Ovary (tissue), 9 donors: Measurements from ENCODE around the gene KCTD5. TPM values are rescaled to one million over a fixed set of nuclear protein-coding genes. Genes with fewer than 3 reads are reported as not detected.
A peak's percentile ranks its signal among the peaks of the same experiment; 100 is the strongest.

Experiments
- DNase-seq, 5 donors: peaks; one replicate each; pipeline ENCODE4 v3.0.0-alpha.2; 2019 to 2020
- H3K27ac ChIP-seq, 2 donors: fragments of 200-600 bp; one replicate each; pipeline versions ENCODE4 v1.5.1 to v1.8.0; 2019 to 2022
- H3K27me3 ChIP-seq: fragments of 200-600 bp; one replicate; pipeline ENCODE4 v1.8.0; 2022
- H3K36me3 ChIP-seq: fragments of 200-600 bp; sonication (generic); one replicate; pipeline ENCODE4 v1.5.1; 2019
- H3K4me1 ChIP-seq: one replicate; pipeline ENCODE4 v1.8.1; 2013; ENCODE audit warnings: mild to moderate bottlenecking, moderate library complexity; ENCODE audit not compliant: insufficient read depth
- H3K4me3 ChIP-seq: fragments of 200-600 bp; sonication (generic); one replicate; pipeline ENCODE4 v1.5.1; 2017
- H3K9me3 ChIP-seq, 2 donors: fragments of 200-600 bp in 1 of 2; sonication (generic) in 1 of 2; one replicate each; pipeline versions ENCODE4 v1.5.1 to v1.8.1; 2013 to 2019; ENCODE audit warnings: mild to moderate bottlenecking in 1 of 2, moderate library complexity in 1 of 2
- EP300 ChIP-seq: sonication (generic); formaldehyde crosslinking; IDR thresholded peaks from one replicate; pipeline ENCODE4 v1.6.1; 2017; ENCODE audit warnings: antibody characterized with exemption
- POLR2A ChIP-seq: fragments of 450-650 bp; IDR thresholded peaks from one replicate; pipeline ENCODE4 v1.6.1; 2017; ENCODE audit warnings: antibody characterized with exemption, mild to moderate bottlenecking, moderate library complexity
- WGBS, 3 donors: extraction: QIAGEN DNeasy Blood & Tissue Kit in 1 of 3; methylation state at CpG; one replicate each; pipeline versions ENCODE4 v1.1.5 to v1.1.7; 2013 to 2017; 5-methylcytosine and 5-hydroxymethylcytosine counted together
- intact Hi-C, 4 donors: fragments of 100-400 bp; cut with DNase I; formaldehyde crosslinking; loops; one replicate each; pipeline versions ENCODE4 v1.11.0 to v1.15.1; 2022 to 2023
- polyA plus RNA-seq, 2 donors: library from polyadenylated mRNA; stranded (reverse); fragments of 200-250 nt in 1 of 2; fragments of 350-450 nt in 1 of 2; fragmentation: Illumina TruSeq in 1 of 2; extraction: RNeasy Lipid Tissue Mini Kit (QIAGEN cat#74804) in 1 of 2; gene quantifications; one replicate each; pipeline ENCODE4 v1.2.3, GENCODE V29; 2013 to 2014
- total RNA-seq, 7 donors: library from RNA; depleted of rRNA in 2 of 7; stranded (reverse); fragments of >200 nt in 2 of 7; fragmentation: NEBNext Ultra II Directional in 3 of 7; extraction: Animal tissue kit (Norgen Biotek cat#: 25700) in 3 of 7; gene quantifications; one replicate each; pipeline versions ENCODE4 v1.1.0 to v1.2.4, GENCODE V29; 2016 to 2023
- TF ChIP-seq, protein P1 (sequence below), 3 donors: fragments of 450-650 bp in 2 of 3; fragments of 200-600 bp in 1 of 3; IDR thresholded peaks; one replicate each; pipeline versions ENCODE4 v1.5.1 to v1.8.0; 2016 to 2022; ENCODE audit warnings: antibody characterized with exemption in 3 of 3, mild to moderate bottlenecking in 1 of 3
- donor health status: DM: no; HTN: no; CAD: no; lungs with moderate emphysema.
- donor health status: DM: no; HTN: no; CAD: no.
- donor health status: Bipolar disorder and iron deficiency.
- donor health status: DM: yes; HTN: yes; CAD: no.
- donor health status: DM: no; HTN: no; CAD: no.
- donor health status: DM: yes; HTN: yes; CAD: no.

Gene KCTD5
- total and polyA plus RNA-seq, 9 donors = 12.2 to 19.8 (median 13.3) TPM

GRCh38 chr16:2704166-2704982 lies 22.1 kb downstream of the KCTD5 start:
- TF ChIP-seq, protein P1, sequence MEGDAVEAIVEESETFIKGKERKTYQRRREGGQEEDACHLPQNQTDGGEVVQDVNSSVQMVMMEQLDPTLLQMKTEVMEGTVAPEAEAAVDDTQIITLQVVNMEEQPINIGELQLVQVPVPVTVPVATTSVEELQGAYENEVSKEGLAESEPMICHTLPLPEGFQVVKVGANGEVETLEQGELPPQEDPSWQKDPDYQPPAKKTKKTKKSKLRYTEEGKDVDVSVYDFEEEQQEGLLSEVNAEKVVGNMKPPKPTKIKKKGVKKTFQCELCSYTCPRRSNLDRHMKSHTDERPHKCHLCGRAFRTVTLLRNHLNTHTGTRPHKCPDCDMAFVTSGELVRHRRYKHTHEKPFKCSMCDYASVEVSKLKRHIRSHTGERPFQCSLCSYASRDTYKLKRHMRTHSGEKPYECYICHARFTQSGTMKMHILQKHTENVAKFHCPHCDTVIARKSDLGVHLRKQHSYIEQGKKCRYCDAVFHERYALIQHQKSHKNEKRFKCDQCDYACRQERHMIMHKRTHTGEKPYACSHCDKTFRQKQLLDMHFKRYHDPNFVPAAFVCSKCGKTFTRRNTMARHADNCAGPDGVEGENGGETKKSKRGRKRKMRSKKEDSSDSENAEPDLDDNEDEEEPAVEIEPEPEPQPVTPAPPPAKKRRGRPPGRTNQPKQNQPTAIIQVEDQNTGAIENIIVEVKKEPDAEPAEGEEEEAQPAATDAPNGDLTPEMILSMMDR (IDR thresholded peaks at IDR 0.05) = no peak
- TF ChIP-seq POLR2A (no peak), EP300 (no peak)
- WGBS, 3 donors = 89 to 91% (median 91%) methylated on average over 25 to 33 of the region's 33 CpGs
- Histone ChIP-seq H3K27ac (no peak overlapping the region), H3K4me1 (no peaks in the 10 kb centered on the region), H3K9me3 (no peaks in the 10 kb centered on the region), H3K36me3 (no peaks in the 10 kb centered on the region), H3K27me3 (no peaks in the 10 kb centered on the region), H3K4me3 (no peak overlapping the region)
- intact Hi-C loops = no loop called here
- peak in 1 of 5 donors; percentile 20 for DNase-seq

DNA sequence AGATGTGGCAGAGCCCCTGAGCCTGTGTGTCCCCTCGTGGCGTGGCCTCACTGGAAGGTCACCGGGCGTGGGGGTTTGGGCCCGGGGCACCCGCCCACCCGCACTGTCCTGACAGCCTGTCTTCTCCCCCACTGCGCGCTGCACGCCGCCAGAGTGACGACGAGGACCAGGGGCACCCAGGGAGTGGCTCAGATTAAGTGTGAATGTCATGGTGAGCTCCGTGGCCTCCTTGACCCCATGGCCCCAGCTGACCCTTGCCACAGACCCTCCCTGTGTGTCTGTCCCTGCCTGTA lies 22.6 kb downstream of the KCTD5 start:
- Histone ChIP-seq H3K36me3 (no peaks in the 10 kb centered on the region), H3K4me3 (no peak overlapping the region)
- intact Hi-C loops = no loop called here

DNA sequence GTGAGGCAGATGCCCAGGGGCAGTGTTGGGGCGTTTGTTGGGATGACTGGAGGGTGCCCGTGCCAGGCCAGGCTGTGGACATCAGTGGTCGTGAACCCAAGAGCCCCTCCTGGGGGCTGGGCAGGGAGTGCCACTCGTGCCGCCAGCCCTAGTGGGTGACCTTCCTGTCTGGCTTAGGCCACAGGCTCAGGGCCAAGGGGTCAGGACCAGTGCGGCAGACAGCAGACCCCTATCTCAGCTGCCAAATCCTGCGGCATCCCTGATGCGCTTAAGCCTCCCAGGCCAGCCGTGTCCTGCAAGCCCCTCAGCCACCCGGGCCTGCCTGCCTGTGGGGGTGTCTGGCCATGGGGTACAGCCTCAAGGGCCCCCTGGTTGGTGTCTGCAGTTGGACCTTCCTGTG lies 23.0 kb downstream of the KCTD5 start:
- Histone ChIP-seq H3K4me3 (no peak overlapping the region), H3K9me3 (no peaks in the 10 kb centered on the region), H3K36me3 (no peaks in the 10 kb centered on the region), H3K27me3 (no peaks in the 10 kb centered on the region), H3K4me1 (no peaks in the 10 kb centered on the region), H3K27ac (no peak overlapping the region)
- DNase-seq = peak in 1 of 5 donors; percentile 26
- 83 to 88% (median 86%) methylated on average over 10 of the region's 10 CpGs for whole genome bisulfite sequencing, 3 donors
- no peak for TF ChIP-seq EP300
- TF ChIP-seq, protein P1 (IDR thresholded peaks at IDR 0.05) = no peak
- TF ChIP-seq POLR2A = no peak
- intact Hi-C loops = no loop called here

More for the DNA sequence above, 22.6 kb downstream of the KCTD5 start:
- DNase-seq = peak in 1 of 5 donors; percentile 22
- no peak overlapping the region for H3K27ac ChIP-seq
- H3K4me1 ChIP-seq = no peaks in the 10 kb centered on the region
- no peaks in the 10 kb centered on the region for H3K27me3 ChIP-seq
- WGBS, 3 donors = 90 to 92% (median 91%) methylated on average over 6 to 14 of the region's 14 CpGs
- TF ChIP-seq, protein P1 (IDR thresholded peaks at IDR 0.05) = no peak
- TF ChIP-seq EP300 (no peak), POLR2A (no peak)
- no peaks in the 10 kb centered on the region for H3K9me3 ChIP-seq

DNA sequence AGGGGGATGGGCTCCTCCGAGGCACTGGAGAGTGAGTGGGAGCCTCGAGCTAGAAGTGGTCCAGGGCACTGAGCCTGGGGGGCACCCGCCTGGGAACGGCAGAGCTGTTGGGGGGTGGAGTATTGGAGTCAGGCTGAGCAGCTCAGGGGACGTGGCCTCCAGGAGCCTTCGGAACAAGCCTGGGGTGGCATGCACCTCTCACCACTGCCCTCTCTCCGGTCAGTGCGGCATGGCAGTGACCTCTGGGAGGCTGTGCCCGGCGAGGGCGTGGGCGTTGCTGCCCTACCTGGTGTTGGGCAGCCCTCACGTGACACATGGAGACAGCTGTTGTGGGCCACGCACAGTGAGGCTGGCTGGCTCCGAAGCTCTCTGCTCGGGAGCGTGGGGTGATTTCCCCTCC lies 23.8 kb downstream of the KCTD5 start:
- Histone ChIP-seq H3K4me1 (no peaks in the 10 kb centered on the region), H3K9me3 (no peaks in the 10 kb centered on the region), H3K36me3 (no peaks in the 10 kb centered on the region), H3K27ac (no peak overlapping the region), H3K27me3 (no peaks in the 10 kb centered on the region), H3K4me3 (no peak overlapping the region)
- TF ChIP-seq EP300 = no peak
- no peak for TF ChIP-seq POLR2A
- TF ChIP-seq, protein P1 (IDR thresholded peaks at IDR 0.05) = no peak
- peak in 1 of 5 donors; percentile 14 for DNase-seq
- intact Hi-C loops = no loop called here
- 82 to 90% (median 84%) methylated on average over 17 of the region's 17 CpGs for WGBS, 3 donors
